A549 (cell line): ENCODE results near the gene UBE2K.

Experiments
- ATOH8 ChIP-seq: fragments of 250-450 bp; sonication (Bioruptor Pico); IDR thresholded peaks from 2 replicates; pipeline ENCODE4 v1.5.0; 2020; ENCODE audit warnings: low read depth, mild to moderate bottlenecking, moderate library complexity
- CTCF ChIP-seq: fragments of >200 bp; sonication (Bioruptor Twin); formaldehyde crosslinking; IDR thresholded peaks from 3 replicates; pipeline ENCODE4 v1.5.1; 2016
- ESRRA ChIP-seq: fragments of 150-350 bp; IDR thresholded peaks from 2 replicates; pipeline ENCODE4 v1.6.1; 2014; ENCODE audit warnings: mild to moderate bottlenecking, low read length, borderline replicate concordance
- HDAC2 ChIP-seq: fragments of 200-600 bp; sonication (generic); IDR thresholded peaks from 2 replicates; pipeline ENCODE4 v1.6.1; 2016
- JUN ChIP-seq, 2 experiments: fragments of >200 bp; sonication (Bioruptor Twin); formaldehyde crosslinking; IDR thresholded peaks; 2 replicates in 1 of 2; 3 replicates in 1 of 2; pipeline ENCODE4 v1.6.1; 2016 to 2017
- JUNB ChIP-seq: fragments of >200 bp; sonication (Bioruptor Twin); formaldehyde crosslinking; IDR thresholded peaks from 2 replicates; pipeline ENCODE4 v1.6.1; 2016
- RAD21 ChIP-seq, 2 experiments: fragments of >200 bp in 1 of 2; sonication (Bioruptor Twin) in 1 of 2; formaldehyde crosslinking in 1 of 2; IDR thresholded peaks in 1 of 2; conservative IDR thresholded peaks in 1 of 2; 2 replicates in 1 of 2; 3 replicates in 1 of 2; pipeline ENCODE4 v1.6.1; 2012 to 2018; ENCODE audit warnings: inconsistent platforms in 1 of 2
- SREBF2 ChIP-seq: fragments of 450-650 bp; IDR thresholded peaks from 2 replicates; pipeline ENCODE4 v1.6.1; 2014; ENCODE audit warnings: mild to moderate bottlenecking, moderate library complexity
- ZNF302 ChIP-seq: fragments of 250-450 bp; sonication (Bioruptor Pico); IDR thresholded peaks from 2 replicates; pipeline ENCODE4 v1.9.0; 2021; ENCODE audit warnings: inconsistent platforms, mild to moderate bottlenecking, moderate library complexity
- ZSCAN20 ChIP-seq: fragments of 250-450 bp; sonication (Bioruptor Pico); IDR thresholded peaks from 2 replicates; pipeline ENCODE4 v1.8.0; 2022; ENCODE audit warnings: mild to moderate bottlenecking, moderate library complexity

GRCh38 chr4:39706334-39706733, 8.4 kb downstream of the UBE2K start:
- no peak for TF ChIP-seq HDAC2
- TF ChIP-seq CTCF: no peak
- no peak for TF ChIP-seq SREBF2
- TF ChIP-seq ESRRA: no peak
- no peak for TF ChIP-seq JUNB
- no peak for TF ChIP-seq ZNF302 (CRISPR knock-in tag)
- TF ChIP-seq RAD21 (conservative IDR thresholded peaks at IDR 0.05 in 1 of 2, IDR thresholded peaks at IDR 0.05 in 1 of 2): no peak
- TF ChIP-seq JUN (IDR thresholded peaks at IDR 0.05): no peak
- TF ChIP-seq ZSCAN20 (CRISPR knock-in tag): no peak
- TF ChIP-seq ATOH8 (CRISPR knock-in tag): no peak
